GM23338 (cell line): ENCODE data around the gene EDEM3. TPM values are rescaled to one million over a fixed set of nuclear protein-coding genes. Genes with fewer than 3 reads are reported as not detected.

Experiments
- ATAC-seq: fragments of 200-7000 bp; cut with Tn5 transposase; 3 replicates; pipeline ENCODE4 v1.9.1; 2020
- DNase-seq: peaks from one replicate; pipeline ENCODE4 v3.0.0-alpha.2; 2015; ENCODE audit warnings: low spot score
- H2AFZ ChIP-seq: fragments of 200-600 bp; sonication (generic); 2 replicates; pipeline ENCODE4 v1.8.0; 2016; ENCODE audit warnings: antibody characterized with exemption, mild to moderate bottlenecking, moderate library complexity
- H3F3A ChIP-seq: fragments of 200-600 bp; sonication (generic); replicated peaks from 2 replicates; pipeline ENCODE4 v1.8.0; 2017; ENCODE audit warnings: antibody characterized with exemption, mixed run types, low read depth
- H3K27ac ChIP-seq: fragments of 200-600 bp; sonication (generic); 2 replicates; pipeline ENCODE4 v1.6.1; 2016; ENCODE audit warnings: low read depth
- H3K27me3 ChIP-seq: fragments of 200-600 bp; sonication (generic); 2 replicates; pipeline ENCODE4 v1.8.0; 2016; ENCODE audit warnings: mild to moderate bottlenecking, mixed run types, moderate library complexity; ENCODE audit not compliant: insufficient read depth
- H3K36me3 ChIP-seq: fragments of 200-600 bp; sonication (generic); 2 replicates; pipeline ENCODE4 v1.8.0; 2016; ENCODE audit warnings: mild to moderate bottlenecking; ENCODE audit not compliant: insufficient read depth
- H3K4me1 ChIP-seq: fragments of 200-600 bp; sonication (generic); 2 replicates; pipeline ENCODE4 v1.8.0; 2016; ENCODE audit warnings: mild to moderate bottlenecking, moderate library complexity; ENCODE audit not compliant: insufficient read depth
- H3K4me2 ChIP-seq: fragments of 200-600 bp; sonication (generic); 2 replicates; pipeline ENCODE4 v1.7.1; 2017; ENCODE audit warnings: mixed run types
- H3K4me3 ChIP-seq: fragments of 200-600 bp; sonication (generic); 2 replicates; pipeline ENCODE4 v1.6.1; 2016; ENCODE audit warnings: mixed run types
- H3K79me2 ChIP-seq: fragments of 200-600 bp; sonication (generic); replicated peaks from 2 replicates; pipeline ENCODE4 v1.8.0; 2017; ENCODE audit warnings: mild to moderate bottlenecking; ENCODE audit not compliant: insufficient read depth
- H3K9me2 ChIP-seq: fragments of 200-600 bp; sonication (generic); 2 replicates; pipeline ENCODE4 v1.8.0; 2017; ENCODE audit not compliant: insufficient read depth
- H4K20me1 ChIP-seq: fragments of 200-600 bp; sonication (generic); replicated peaks from 2 replicates; pipeline ENCODE4 v1.8.0; 2017; ENCODE audit warnings: mild to moderate bottlenecking; ENCODE audit not compliant: insufficient read depth
- H3K27ac Mint-ChIP-seq: 2 replicates; pipeline ENCODE4 v1.8.0; 2020; ENCODE audit warnings: inconsistent platforms, mild to moderate bottlenecking, moderate library complexity, mixed read lengths
- H3K27me3 Mint-ChIP-seq: 3 replicates; pipeline ENCODE4 v1.8.0; 2022; ENCODE audit warnings: low read depth, mild to moderate bottlenecking, moderate library complexity, mixed read lengths, inconsistent platforms; ENCODE audit not compliant: insufficient read depth, poor library complexity
- H3K36me3 Mint-ChIP-seq: 3 replicates; pipeline ENCODE4 v1.8.0; 2021; ENCODE audit warnings: low read depth, mild to moderate bottlenecking, inconsistent platforms, moderate library complexity, mixed read lengths
- H3K4me1 Mint-ChIP-seq: 3 replicates; pipeline ENCODE4 v1.8.0; 2020; ENCODE audit warnings: mild to moderate bottlenecking, inconsistent platforms, mixed read lengths
- H3K4me3 Mint-ChIP-seq: 3 replicates; pipeline ENCODE4 v1.8.0; 2021; ENCODE audit warnings: moderate library complexity, mild to moderate bottlenecking, inconsistent platforms, mixed read lengths
- H3K9me3 Mint-ChIP-seq: 3 replicates; pipeline ENCODE4 v1.8.0; 2020; ENCODE audit warnings: moderate library complexity, mild to moderate bottlenecking, inconsistent platforms, mixed read lengths
- CREB1 ChIP-seq: fragments of 250-450 bp; sonication (Bioruptor Pico); IDR thresholded peaks from 2 replicates; pipeline ENCODE4 v1.5.0; 2020; ENCODE audit warnings: low read depth, mild to moderate bottlenecking, moderate library complexity
- CTCF ChIP-seq, 2 experiments: fragments of 200-600 bp in 1 of 2; sonication (generic) in 1 of 2; conservative IDR thresholded peaks; 2 replicates each; pipeline versions ENCODE4 v1.5.1 to v1.6.1; 2016 to 2017; ENCODE audit warnings: antibody characterized with exemption in 2 of 2, low read depth in 2 of 2, mild to moderate bottlenecking in 2 of 2, moderate library complexity in 1 of 2
- ETS1 ChIP-seq: IDR thresholded peaks from 2 replicates; pipeline ENCODE4 v1.6.1; 2016; ENCODE audit warnings: antibody characterized with exemption
- JUNB ChIP-seq: IDR thresholded peaks from one replicate; pipeline ENCODE4 v1.6.1; 2016; ENCODE audit warnings: antibody characterized with exemption; ENCODE audit not compliant: unreplicated experiment
- POLR2AphosphoS5 ChIP-seq: IDR thresholded peaks from 2 replicates; pipeline ENCODE4 v1.6.1; 2016; ENCODE audit warnings: antibody characterized with exemption, low read depth
- REST ChIP-seq: IDR thresholded peaks from one replicate; pipeline ENCODE4 v1.6.1; 2018; ENCODE audit warnings: antibody characterized with exemption; ENCODE audit not compliant: unreplicated experiment
- ZNF114 ChIP-seq: fragments of 250-450 bp; sonication (Bioruptor Pico); IDR thresholded peaks from 2 replicates; pipeline ENCODE4 v1.5.0; 2020; ENCODE audit warnings: mild to moderate bottlenecking, moderate library complexity
- ZNF331 ChIP-seq: fragments of 250-450 bp; sonication (Bioruptor Pico); IDR thresholded peaks from 2 replicates; pipeline ENCODE4 v1.5.0; 2020; ENCODE audit warnings: low read depth, mild to moderate bottlenecking, moderate library complexity
- polyA plus RNA-seq: library from polyadenylated mRNA; unstranded; fragments of >200 nt; fragmentation: Nextera tagmentation; extraction: Ambion mirVana; gene quantifications from 2 replicates; pipeline ENCODE4 v1.2.1, GENCODE V29; 2016
- total RNA-seq: library from RNA; depleted of rRNA; stranded (reverse); fragments of >200 nt; shearing (Covaris generic); gene quantifications from 2 replicates; pipeline ENCODE4 v1.2.3, GENCODE V29; 2014

Gene EDEM3
- total and polyA plus RNA-seq, 2 experiments from 2014 or later: 4.8 to 11.5 TPM

- no peaks in the 10 kb centered on the region for H3K4me1 ChIP-seq
- no peak overlapping the region for H3K4me2 ChIP-seq
- H3K27me3 ChIP-seq: no peaks in the 10 kb centered on the region
- Mint-ChIP-seq H3K27ac (no peak overlapping the region), H3K4me3 (no peak overlapping the region), H3K27me3 (no peaks in the 10 kb centered on the region), H3K36me3 (no peaks in the 10 kb centered on the region), H3K4me1 (no peaks in the 10 kb centered on the region), H3K9me3 (no peaks in the 10 kb centered on the region)
- 0 out of 2 replicates have a peak, but pooled peaks cover 5% of the 10 kb centered on the region for H3K36me3 ChIP-seq
- H3K4me3 ChIP-seq: no peak overlapping the region
- no peak overlapping the region for H3K27ac ChIP-seq
- no peak for DNase-seq
- no peaks in the 10 kb centered on the region for H3F3A ChIP-seq
- ATAC-seq: no peak
- no peaks in the 10 kb centered on the region for H3K79me2 ChIP-seq
- TF ChIP-seq JUNB (no peak), CREB1 (CRISPR knock-in tag) (no peak), POLR2AphosphoS5 (no peak), ZNF114 (CRISPR knock-in tag) (no peak), CTCF (conservative IDR thresholded peaks at IDR 0.05; ENCODE audit: low read depth in 2 of 2) (no peak), ZNF331 (CRISPR knock-in tag) (no peak), REST (no peak), ETS1 (no peak)
- no peaks in the 10 kb centered on the region for H3K9me2 ChIP-seq
- no peaks in the 10 kb centered on the region for H4K20me1 ChIP-seq
- H2AFZ ChIP-seq: no peak overlapping the region
These were observed 45.2 kb downstream of the EDEM3 start for GRCh38 chr1:184709418-184709817.

GRCh38 chr1:184708084-184708676 lies 46.5 kb downstream of the EDEM3 start:
- no peaks in the 10 kb centered on the region for H3F3A ChIP-seq
- H3K4me1 ChIP-seq: no peaks in the 10 kb centered on the region
- H3K4me1 Mint-ChIP-seq: no peaks in the 10 kb centered on the region
- no peaks in the 10 kb centered on the region for H3K9me2 ChIP-seq
- ATAC-seq: no peak
- no peak overlapping the region for H3K27ac ChIP-seq
- no peaks in the 10 kb centered on the region for H3K27me3 ChIP-seq
- H3K36me3 Mint-ChIP-seq: no peaks in the 10 kb centered on the region
- no peak overlapping the region for H3K4me2 ChIP-seq
- 0 out of 2 replicates have a peak, but pooled peaks cover 5% of the 10 kb centered on the region for H3K36me3 ChIP-seq
- H3K4me3 ChIP-seq: no peak overlapping the region
- H2AFZ ChIP-seq: no peak overlapping the region
- no peaks in the 10 kb centered on the region for H3K9me3 Mint-ChIP-seq
- H3K27ac Mint-ChIP-seq: no peak overlapping the region
- H4K20me1 ChIP-seq: no peaks in the 10 kb centered on the region
- no peaks in the 10 kb centered on the region for H3K79me2 ChIP-seq
- no peak for DNase-seq
- no peaks in the 10 kb centered on the region for H3K27me3 Mint-ChIP-seq
- no peak overlapping the region for H3K4me3 Mint-ChIP-seq
- no peak for TF ChIP-seq REST
